A549 (cell line): ENCODE data around the gene POLR2F. TPM values are rescaled to one million over a fixed set of nuclear protein-coding genes. Genes with fewer than 3 reads are reported as not detected.

Source experiments
- ATAC-seq, 2 experiments: fragments of 200-7000 bp in 1 of 2; fragments of >200 bp in 1 of 2; cut with Nextera tagmentation in 1 of 2; cut with Tn5 transposase in 1 of 2; 3 replicates each; pipeline versions ENCODE4 v1.8.0 to v1.9.1; 2018 to 2020; ENCODE audit warnings: mild to moderate bottlenecking in 1 of 2, moderate library complexity in 1 of 2
- CTCF ChIA-PET: fragments of 300-600 bp; sonication (Branson Sonifier 250); formaldehyde crosslinking; extraction: SDS; loops from one replicate; lab custom pipeline; 2021; ENCODE audit warnings: antibody characterized with exemption, inconsistent platforms; lab: Yijun Ruan, JAX
- POLR2A ChIA-PET: fragments of 350-600 bp; formaldehyde crosslinking; extraction: SDS; loops from one replicate; lab custom pipeline; 2021; ENCODE audit warnings: antibody characterized with exemption, inconsistent platforms; lab: Yijun Ruan, JAX
- DNase-seq, 2 experiments: peaks; one replicate each; pipeline versions ENCODE4 v3.0.0 to v3.0.0-alpha.2; 2011 to 2016; ENCODE audit warnings: low read depth in 1 of 2, low spot score in 1 of 2
- FAIRE-seq: peaks from 2 replicates; lab custom pipeline; 2011; peaks lifted over from hg19 to GRCh38; lab: Jason Lieb, UNC
- H3K27ac ChIP-seq, 2 experiments: fragments of >200 bp; sonication (Bioruptor Twin); formaldehyde crosslinking; 3 replicates each; pipeline ENCODE4 v1.5.1; 2016 to 2017
- H3K4me1 ChIP-seq: fragments of >200 bp; sonication (Bioruptor Twin); formaldehyde crosslinking; 3 replicates; pipeline ENCODE4 v1.6.1; 2016
- H3K4me2 ChIP-seq: fragments of >200 bp; sonication (Bioruptor Twin); formaldehyde crosslinking; 3 replicates; pipeline ENCODE4 v1.6.1; 2016
- H3K4me3 ChIP-seq: fragments of >200 bp; sonication (Bioruptor Twin); formaldehyde crosslinking; 3 replicates; pipeline ENCODE4 v1.5.1; 2016
- H3K9me3 ChIP-seq: fragments of >200 bp; sonication (Bioruptor Twin); formaldehyde crosslinking; 3 replicates; pipeline ENCODE4 v1.6.1; 2016
- CEBPB ChIP-seq, 2 experiments: fragments of >200 bp in 1 of 2; sonication (Bioruptor Twin) in 1 of 2; formaldehyde crosslinking in 1 of 2; IDR thresholded peaks; 2 replicates each; pipeline ENCODE4 v1.6.1; 2012 to 2016
- CHD2 ChIP-seq: fragments of 150-350 bp; IDR thresholded peaks from 2 replicates; pipeline ENCODE4 v1.6.1; 2014; ENCODE audit warnings: low read length; ENCODE audit not compliant: partially characterized antibody
- CTCF ChIP-seq: fragments of >200 bp; sonication (Bioruptor Twin); formaldehyde crosslinking; IDR thresholded peaks from 3 replicates; pipeline ENCODE4 v1.5.1; 2016
- EHMT2 ChIP-seq: fragments of 200-600 bp; sonication (generic); IDR thresholded peaks from 2 replicates; pipeline ENCODE4 v1.6.1; 2016; ENCODE audit warnings: antibody characterized with exemption, low read depth, mild to moderate bottlenecking, moderate library complexity
- EP300 ChIP-seq, 2 experiments: fragments of >200 bp; sonication (Bioruptor Twin); formaldehyde crosslinking; IDR thresholded peaks; 2 replicates in 1 of 2; 3 replicates in 1 of 2; pipeline ENCODE4 v1.6.1; 2016 to 2017
- ESRRA ChIP-seq: fragments of 150-350 bp; IDR thresholded peaks from 2 replicates; pipeline ENCODE4 v1.6.1; 2014; ENCODE audit warnings: mild to moderate bottlenecking, low read length, borderline replicate concordance
- FOSB ChIP-seq: fragments of 250-450 bp; sonication (Bioruptor Pico); IDR thresholded peaks from 2 replicates; pipeline ENCODE4 v1.5.0; 2020; ENCODE audit warnings: mild to moderate bottlenecking, moderate library complexity
- GATA3 ChIP-seq: IDR thresholded peaks from 2 replicates; pipeline ENCODE4 v1.6.1; 2012; ENCODE audit warnings: borderline replicate concordance
- HOXA7 ChIP-seq: fragments of 250-450 bp; sonication (Bioruptor Pico); IDR thresholded peaks from 2 replicates; pipeline ENCODE4 v1.5.0; 2020; ENCODE audit warnings: mild to moderate bottlenecking, moderate library complexity
- HOXB5 ChIP-seq: fragments of 250-450 bp; sonication (Bioruptor Pico); IDR thresholded peaks from 2 replicates; pipeline ENCODE4 v1.5.0; 2020; ENCODE audit warnings: mild to moderate bottlenecking, moderate library complexity
- KDM1A ChIP-seq: fragments of 200-600 bp; sonication (generic); IDR thresholded peaks from 2 replicates; pipeline ENCODE4 v1.6.1; 2016; ENCODE audit warnings: low read depth, mild to moderate bottlenecking
- MAZ ChIP-seq: fragments of 150-350 bp; IDR thresholded peaks from 2 replicates; pipeline ENCODE4 v1.6.1; 2014; ENCODE audit warnings: antibody characterized with exemption, low read depth, low read length, borderline replicate concordance
- NR3C1 ChIP-seq: fragments of >200 bp; sonication (Bioruptor Twin); formaldehyde crosslinking; IDR thresholded peaks from 3 replicates; pipeline ENCODE4 v1.6.1; 2017
- RARB ChIP-seq: fragments of 250-450 bp; sonication (Bioruptor Pico); IDR thresholded peaks from 2 replicates; pipeline ENCODE4 v1.8.0; 2021; ENCODE audit warnings: mild to moderate bottlenecking, moderate library complexity
- REST ChIP-seq: fragments of 200-600 bp; sonication (generic); IDR thresholded peaks from 2 replicates; pipeline ENCODE4 v1.6.1; 2016; ENCODE audit warnings: antibody characterized with exemption, mild to moderate bottlenecking, moderate library complexity
- RFX5 ChIP-seq: fragments of 450-650 bp; IDR thresholded peaks from 2 replicates; pipeline ENCODE4 v1.7.1; 2014; ENCODE audit warnings: antibody characterized with exemption, mild to moderate bottlenecking, moderate library complexity
- RNF2 ChIP-seq: fragments of 200-600 bp; sonication (generic); IDR thresholded peaks from 2 replicates; pipeline ENCODE4 v1.6.1; 2016; ENCODE audit warnings: low read depth, mild to moderate bottlenecking, antibody characterized with exemption, moderate library complexity, borderline replicate concordance
- SMC3 ChIP-seq: fragments of >200 bp; sonication (Bioruptor Twin); formaldehyde crosslinking; IDR thresholded peaks from 3 replicates; pipeline ENCODE4 v1.6.1; 2018; ENCODE audit warnings: inconsistent platforms
- ZFP36 ChIP-seq: fragments of 450-650 bp; IDR thresholded peaks from 2 replicates; pipeline ENCODE4 v1.6.1; 2014; ENCODE audit warnings: borderline replicate concordance; ENCODE audit not compliant: partially characterized antibody
- ZSCAN20 ChIP-seq: fragments of 250-450 bp; sonication (Bioruptor Pico); IDR thresholded peaks from 2 replicates; pipeline ENCODE4 v1.8.0; 2022; ENCODE audit warnings: mild to moderate bottlenecking, moderate library complexity
- WGBS: methylation state at CpG from one replicate; pipeline ENCODE4 v1.1.6; 2017; ENCODE audit errors: missing lambda C conversion rate; 5-methylcytosine and 5-hydroxymethylcytosine counted together
- polyA plus RNA-seq, 4 experiments: library from polyadenylated mRNA; depleted of rRNA in 3 of 4; stranded (reverse); fragments of >200 nt; fragmentation: RNase III in 1 of 4; extraction: RNeasy Plus Mini Kit Qiagen cat#74134 plus additional on column Dnase treatment in 1 of 4; gene quantifications; 2 replicates in 3 of 4; 3 replicates in 1 of 4; pipeline ENCODE4 v1.2.3, GENCODE V29; 2011 to 2017

Gene POLR2F
- polyA plus RNA-seq, 2 of the 4 experiments (the other 2 are of a cell fraction) = 90.0 to 183 TPM

DNA sequence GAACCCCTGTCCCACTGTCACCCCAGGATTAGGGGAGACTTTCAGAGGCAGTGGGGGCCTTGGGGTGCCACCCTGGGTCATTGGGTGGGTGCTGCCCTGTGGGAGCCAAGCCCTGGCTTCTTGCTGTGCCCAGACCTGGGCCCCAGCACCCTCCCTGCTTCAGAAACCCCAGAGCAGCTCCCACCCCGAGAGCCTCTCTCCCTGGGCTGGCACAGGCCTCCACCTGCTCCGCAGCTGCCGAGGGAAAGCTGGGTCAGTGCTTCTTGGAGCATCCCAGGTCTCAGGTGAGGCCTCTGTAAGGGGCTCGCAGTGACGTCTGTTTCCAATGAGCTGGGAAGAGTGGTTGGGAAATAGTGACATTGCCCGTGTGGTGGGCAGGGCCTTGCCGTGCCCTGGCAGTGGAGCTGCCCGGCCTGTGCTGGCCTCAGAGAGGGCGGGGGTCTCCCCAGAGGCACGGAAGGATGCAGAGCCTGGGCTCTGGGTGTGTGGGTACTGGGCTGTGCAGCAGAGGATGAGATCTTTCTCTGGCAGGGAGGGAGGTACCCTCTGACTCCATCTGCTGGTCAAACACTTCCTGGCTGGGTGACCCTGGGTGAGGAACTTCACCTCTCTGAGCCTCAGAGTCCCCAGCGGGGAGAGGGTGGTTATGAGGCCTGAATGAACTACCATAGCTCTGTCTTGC lies 23.1 kb upstream of the POLR2F start:
- TF ChIP-seq CEBPB (IDR thresholded peaks at IDR 0.05) = no peak
- TF ChIP-seq ZFP36 = peak; percentile 72
- peak; percentile 37 for TF ChIP-seq CTCF
- ATAC-seq = peak; percentile 60 to 72
- CTCF ChIA-PET = interaction anchor here (0.6 to 4.0 kb wide), 10 partner anchors 13 to 116 kb away, joined by 3 to 20 read pairs (median 6); partner anchors contain the start of gene MICALL1
- Histone ChIP-seq H3K4me2 (no peak overlapping the region), H3K4me1 (peaks cover 14% of the 10 kb centered on the region), H3K4me3 (no peak overlapping the region), H3K9me3 (no peaks in the 10 kb centered on the region), H3K27ac (no peak overlapping the region)
- peak; percentile 25 to 28 for DNase-seq
- POLR2A ChIA-PET = interaction anchor here (1.4 kb wide), 1 partner anchor 25 kb away, joined by 5 read pairs; the partner anchor contains the start of gene MICALL1
- FAIRE-seq = no peak
- 86% methylated on average over 6 of the region's 11 CpGs for WGBS

DNA sequence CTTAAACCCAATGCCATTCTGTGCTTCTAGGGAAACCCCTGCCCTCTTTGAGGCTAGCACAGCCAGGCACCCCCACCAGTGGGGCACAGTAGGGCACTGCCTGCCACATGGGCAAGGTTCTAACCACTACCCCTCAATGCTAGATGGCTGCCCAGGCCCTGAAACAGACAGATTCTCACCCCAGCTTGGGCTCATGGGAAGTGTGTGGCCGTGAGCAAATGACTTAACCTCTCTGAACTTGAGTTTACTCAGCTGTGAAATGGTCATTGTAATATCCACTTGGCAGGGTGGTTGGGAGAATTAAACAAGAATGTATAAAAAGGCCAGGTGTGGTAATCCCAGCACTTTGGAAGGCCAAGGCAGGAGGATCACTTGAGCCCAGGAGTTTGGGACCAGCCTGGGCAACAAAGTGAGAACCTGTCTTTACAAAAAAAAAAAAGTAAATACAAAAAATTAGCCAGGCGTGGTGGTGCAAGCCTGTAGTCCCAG lies 22.5 kb upstream of the POLR2F start:
- WGBS = 95% methylated on average over 1 of the region's 2 CpGs
- no peak; a peak in 1 of 6 replicates for ATAC-seq
- Histone ChIP-seq H3K4me1 (peaks cover 14% of the 10 kb centered on the region), H3K4me2 (no peak overlapping the region), H3K9me3 (no peaks in the 10 kb centered on the region), H3K27ac (no peak overlapping the region), H3K4me3 (no peak overlapping the region)
- DNase-seq = no peak
- no peak for FAIRE-seq
- CTCF ChIA-PET = interaction anchor here (0.9 to 4.0 kb wide), 10 partner anchors 14 to 113 kb away, joined by 3 to 20 read pairs (median 6); partner anchors contain the start of gene MICALL1
- TF ChIP-seq RNF2 = no peak
- TF ChIP-seq KDM1A = no peak
- TF ChIP-seq ZSCAN20 (CRISPR knock-in tag) = no peak
- TF ChIP-seq RFX5 = no peak
- no peak for TF ChIP-seq SMC3
- TF ChIP-seq MAZ = no peak
- no peak for TF ChIP-seq ESRRA
- TF ChIP-seq REST = no peak
- TF ChIP-seq CHD2 = no peak
- POLR2A ChIA-PET = interaction anchor here (1.4 kb wide), 1 partner anchor 25 kb away, joined by 5 read pairs; the partner anchor contains the start of gene MICALL1

DNA sequence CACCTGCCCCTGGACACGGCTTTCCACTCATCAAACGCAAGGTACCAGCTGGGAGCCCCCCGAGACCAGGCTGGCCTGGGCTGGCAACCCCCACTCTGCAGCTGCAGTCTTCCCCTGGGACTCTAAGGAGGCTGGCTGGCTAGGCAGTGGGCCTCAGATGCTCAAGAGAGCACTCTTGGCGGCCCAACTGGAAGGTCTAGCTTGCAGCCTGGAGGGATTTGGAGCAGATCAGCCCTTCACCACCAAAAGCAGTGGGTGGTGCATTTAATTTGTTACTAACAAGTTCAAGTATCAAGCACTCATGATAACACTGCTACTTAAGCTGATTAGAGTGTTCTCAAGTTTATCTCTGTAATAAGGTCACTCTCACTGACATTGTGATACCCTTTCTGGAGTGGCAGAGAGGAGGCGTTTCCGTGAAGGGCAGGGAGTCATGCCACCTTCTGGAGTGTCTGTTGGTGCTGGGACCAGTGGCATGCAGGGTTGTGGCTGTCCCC lies 21.6 kb upstream of the POLR2F start:
- DNase-seq (no peak), FAIRE-seq (no peak), ATAC-seq (no peak)
- ChIA-PET POLR2A (interaction anchor here (1.4 kb wide), 1 partner anchor 26 kb away, joined by 5 read pairs; the partner anchor contains the start of gene MICALL1), CTCF (interaction anchor here (0.9 to 4.0 kb wide), 9 partner anchors 15 to 325 kb away, joined by 3 to 20 read pairs (median 13); partner anchors contain the start of gene MICALL1)
- TF ChIP-seq EHMT2 = no peak
- no peak for TF ChIP-seq HOXB5 (CRISPR knock-in tag)
- no peak for TF ChIP-seq EP300 (IDR thresholded peaks at IDR 0.05)
- no peak for TF ChIP-seq ESRRA
- no peak for TF ChIP-seq CTCF
- TF ChIP-seq CHD2 = no peak
- TF ChIP-seq RARB (CRISPR knock-in tag) = no peak
- no peak for TF ChIP-seq GATA3
- no peak for TF ChIP-seq HOXA7 (CRISPR knock-in tag)
- TF ChIP-seq NR3C1 = no peak
- no peak for TF ChIP-seq FOSB (CRISPR knock-in tag)
- H3K9me3 ChIP-seq = no peaks in the 10 kb centered on the region
- H3K4me1 ChIP-seq = peaks cover 14% of the 10 kb centered on the region
- H3K27ac ChIP-seq = no peak overlapping the region
- no peak overlapping the region for H3K4me3 ChIP-seq
- H3K4me2 ChIP-seq = no peak overlapping the region
- WGBS = 100% methylated on average over 3 of the region's 6 CpGs
